DOHH2 (cell line): ENCODE measurements around the gene MAP1LC3B2.

Source experiments
- H3F3A ChIP-seq: fragments of 200-600 bp; sonication (generic), shearing (Covaris generic); 2 replicates; pipeline ENCODE4 v1.6.0; 2016; ENCODE audit warnings: antibody characterized with exemption, mild to moderate bottlenecking; ENCODE audit not compliant: control insufficient read depth, insufficient read depth
- H3K27ac ChIP-seq: fragments of 200-600 bp; sonication (generic); 2 replicates; pipeline ENCODE4 v1.5.1; 2014; ENCODE audit warnings: low read depth, mild to moderate bottlenecking, low read length, moderate library complexity
- H3K27me3 ChIP-seq: fragments of 200-600 bp; sonication (generic); 2 replicates; pipeline ENCODE4 v1.6.1; 2014; ENCODE audit warnings: mild to moderate bottlenecking, low read length, mixed read lengths; ENCODE audit not compliant: control insufficient read depth
- H3K36me3 ChIP-seq: fragments of 200-600 bp; sonication (generic); 2 replicates; pipeline ENCODE4 v1.6.1; 2014; ENCODE audit warnings: mild to moderate bottlenecking, low read length, moderate library complexity, mixed read lengths; ENCODE audit not compliant: control insufficient read depth
- H3K4me1 ChIP-seq: fragments of 200-600 bp; sonication (generic); 2 replicates; pipeline ENCODE4 v1.6.1; 2014; ENCODE audit warnings: mild to moderate bottlenecking, low read length, mixed read lengths; ENCODE audit not compliant: control insufficient read depth
- H3K4me2 ChIP-seq: fragments of 200-600 bp; sonication (generic); 2 replicates; pipeline ENCODE4 v1.6.0; 2014; ENCODE audit warnings: mild to moderate bottlenecking, low read length, moderate library complexity
- H3K4me3 ChIP-seq: fragments of 200-600 bp; sonication (generic); 2 replicates; pipeline ENCODE4 v1.5.1; 2014; ENCODE audit warnings: mild to moderate bottlenecking, low read length, mixed read lengths
- H3K79me2 ChIP-seq: fragments of 200-600 bp; sonication (generic); 2 replicates; pipeline ENCODE4 v1.6.1; 2014; ENCODE audit warnings: mild to moderate bottlenecking, low read length, mixed read lengths; ENCODE audit not compliant: control insufficient read depth
- H3K9me2 ChIP-seq: fragments of 200-600 bp; sonication (generic); replicated peaks from 2 replicates; pipeline ENCODE4 v1.6.1; 2014; ENCODE audit warnings: mild to moderate bottlenecking, low read length, mixed read lengths; ENCODE audit not compliant: control insufficient read depth
- H3K9me3 ChIP-seq: fragments of 200-600 bp; sonication (generic); 2 replicates; pipeline ENCODE4 v1.6.1; 2014; ENCODE audit warnings: antibody characterized with exemption, low read length, mixed read lengths; ENCODE audit not compliant: control insufficient read depth, insufficient read depth
- H4K20me1 ChIP-seq: fragments of 200-600 bp; sonication (generic); 2 replicates; pipeline ENCODE4 v1.6.0; 2014; ENCODE audit warnings: low read depth, mild to moderate bottlenecking, antibody characterized with exemption, low read length, moderate library complexity; ENCODE audit not compliant: control insufficient read depth, insufficient read depth
- EZH2phosphoT487 ChIP-seq: fragments of 200-600 bp; sonication (generic); IDR thresholded peaks from 2 replicates; pipeline ENCODE4 v1.6.1; 2017; ENCODE audit warnings: borderline replicate concordance, mild to moderate bottlenecking, antibody characterized with exemption, low read length, moderate library complexity, mixed read lengths
- TF ChIP-seq, protein P1 (sequence below): fragments of 200-600 bp; sonication (generic); IDR thresholded peaks from one replicate; pipeline ENCODE4 v1.5.1; 2014; ENCODE audit warnings: antibody characterized with exemption, mild to moderate bottlenecking, low read depth, low read length; ENCODE audit not compliant: poor library complexity, severe bottlenecking

Gene MAP1LC3B2

DNA sequence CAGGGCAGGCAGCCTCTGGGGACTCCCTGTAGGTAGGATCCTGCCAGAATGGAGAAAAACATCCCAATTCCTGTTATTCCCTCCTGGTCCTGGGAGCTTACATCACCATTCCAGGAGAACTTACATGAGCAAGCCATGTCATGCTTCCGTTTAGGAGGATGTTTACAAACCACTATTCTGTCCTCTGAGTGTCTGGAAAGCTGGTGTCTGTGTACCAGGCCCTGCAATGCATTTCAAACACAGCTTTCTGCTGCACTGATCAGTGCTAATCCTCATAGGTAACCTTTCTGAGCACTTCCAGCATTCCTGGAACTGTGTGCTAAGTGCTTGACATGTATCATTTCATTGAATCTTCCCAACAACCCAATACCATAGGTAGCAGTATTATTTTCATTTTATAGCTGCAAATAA lies 19.8 kb upstream of the MAP1LC3B2 start:
- Histone ChIP-seq H3K27ac (no peak overlapping the region), H3K4me2 (no peak overlapping the region), H3K4me3 (no peak overlapping the region)

GRCh38 chr12:116539905-116540482 lies 19.2 kb upstream of the MAP1LC3B2 start:
- H3K4me2 ChIP-seq, result no peak overlapping the region
- no peak overlapping the region for H3K4me3 ChIP-seq
- H3K9me3 ChIP-seq, result no peaks in the 10 kb centered on the region
- H3K79me2 ChIP-seq, result no peaks in the 10 kb centered on the region
- no peaks in the 10 kb centered on the region for H4K20me1 ChIP-seq
- no peaks in the 10 kb centered on the region for H3K4me1 ChIP-seq
- H3K36me3 ChIP-seq, result no peaks in the 10 kb centered on the region
- no peaks in the 10 kb centered on the region for H3F3A ChIP-seq
- H3K9me2 ChIP-seq, result no peaks in the 10 kb centered on the region
- no peak overlapping the region for H3K27ac ChIP-seq
- H3K27me3 ChIP-seq, result peaks cover 51% of the 10 kb centered on the region
- TF ChIP-seq EZH2phosphoT487, result no peak
- TF ChIP-seq, protein P1, sequence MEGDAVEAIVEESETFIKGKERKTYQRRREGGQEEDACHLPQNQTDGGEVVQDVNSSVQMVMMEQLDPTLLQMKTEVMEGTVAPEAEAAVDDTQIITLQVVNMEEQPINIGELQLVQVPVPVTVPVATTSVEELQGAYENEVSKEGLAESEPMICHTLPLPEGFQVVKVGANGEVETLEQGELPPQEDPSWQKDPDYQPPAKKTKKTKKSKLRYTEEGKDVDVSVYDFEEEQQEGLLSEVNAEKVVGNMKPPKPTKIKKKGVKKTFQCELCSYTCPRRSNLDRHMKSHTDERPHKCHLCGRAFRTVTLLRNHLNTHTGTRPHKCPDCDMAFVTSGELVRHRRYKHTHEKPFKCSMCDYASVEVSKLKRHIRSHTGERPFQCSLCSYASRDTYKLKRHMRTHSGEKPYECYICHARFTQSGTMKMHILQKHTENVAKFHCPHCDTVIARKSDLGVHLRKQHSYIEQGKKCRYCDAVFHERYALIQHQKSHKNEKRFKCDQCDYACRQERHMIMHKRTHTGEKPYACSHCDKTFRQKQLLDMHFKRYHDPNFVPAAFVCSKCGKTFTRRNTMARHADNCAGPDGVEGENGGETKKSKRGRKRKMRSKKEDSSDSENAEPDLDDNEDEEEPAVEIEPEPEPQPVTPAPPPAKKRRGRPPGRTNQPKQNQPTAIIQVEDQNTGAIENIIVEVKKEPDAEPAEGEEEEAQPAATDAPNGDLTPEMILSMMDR, result no peak

More for the DNA sequence above, 19.8 kb upstream of the MAP1LC3B2 start:
- TF ChIP-seq EZH2phosphoT487, result no peak
- TF ChIP-seq, protein P1, result no peak
- H3K9me2 ChIP-seq, result no peaks in the 10 kb centered on the region
- peaks cover 55% of the 10 kb centered on the region for H3K27me3 ChIP-seq
- H3K4me1 ChIP-seq, result no peaks in the 10 kb centered on the region
- H4K20me1 ChIP-seq, result no peaks in the 10 kb centered on the region
- H3K36me3 ChIP-seq, result no peaks in the 10 kb centered on the region
- H3K79me2 ChIP-seq, result no peaks in the 10 kb centered on the region
- H3K9me3 ChIP-seq, result no peaks in the 10 kb centered on the region
- H3F3A ChIP-seq, result no peaks in the 10 kb centered on the region

DNA sequence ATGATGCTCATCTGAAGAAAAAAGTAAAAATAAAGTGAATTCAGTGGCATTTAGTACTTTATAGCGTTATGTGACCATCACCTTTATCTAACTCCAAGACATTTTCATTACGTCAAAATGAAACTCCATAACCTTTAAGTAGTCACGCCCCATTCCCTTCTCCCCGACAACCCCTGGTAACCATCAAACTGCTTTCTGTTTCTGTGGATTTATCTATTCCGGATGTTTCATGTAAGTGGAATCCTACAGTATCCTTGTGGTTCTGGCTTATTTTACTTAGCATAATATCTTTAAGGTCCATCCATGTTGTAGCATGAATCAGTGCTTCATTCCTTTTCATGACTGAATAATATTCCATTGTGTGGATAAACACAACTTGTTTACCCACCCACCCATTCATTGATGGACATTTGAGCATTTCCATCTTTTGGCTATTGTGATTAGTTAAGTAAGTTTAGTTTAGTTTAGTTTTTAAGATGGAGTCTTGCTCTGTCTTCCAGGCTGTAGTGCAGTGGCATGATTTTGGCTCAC lies 18.5 kb upstream of the MAP1LC3B2 start:
- no peaks in the 10 kb centered on the region for H3K9me3 ChIP-seq
- TF ChIP-seq, protein P1, result no peak
- TF ChIP-seq EZH2phosphoT487, result no peak
- H3F3A ChIP-seq, result no peaks in the 10 kb centered on the region
- H3K4me1 ChIP-seq, result no peaks in the 10 kb centered on the region
- no peak overlapping the region for H3K27ac ChIP-seq
- H3K36me3 ChIP-seq, result no peaks in the 10 kb centered on the region
- H3K79me2 ChIP-seq, result no peaks in the 10 kb centered on the region
- peaks cover 50% of the 10 kb centered on the region for H3K27me3 ChIP-seq
- no peaks in the 10 kb centered on the region for H3K9me2 ChIP-seq
- H3K4me2 ChIP-seq, result no peak overlapping the region
- no peak overlapping the region for H3K4me3 ChIP-seq
- no peaks in the 10 kb centered on the region for H4K20me1 ChIP-seq
